GM12878 (cell line): ENCODE measurements around the gene YWHAQ. TPM values are rescaled to one million over a fixed set of nuclear protein-coding genes. Genes with fewer than 3 reads are reported as not detected.
"Not testable (repeated sequence)": the region's sequence is repeated elsewhere in the genome, so short reads cannot be mapped to it uniquely, and the experiment has no call there.

Experiments used
- ATAC-seq: fragments of 200-7000 bp; cut with Tn5 transposase; 3 replicates; pipeline ENCODE4 v1.9.1; 2020; ENCODE audit warnings: mild to moderate bottlenecking, moderate library complexity
- BruUV-seq: library from RNA; stranded (reverse); fragments of 400-500 nt; replicated peaks from 2 replicates; lab custom pipeline; 2021; lab: Mats Ljungman, UMichigan
- CTCF ChIA-PET: fragments of 300-600 bp; sonication (Branson Sonifier 250); formaldehyde crosslinking; extraction: SDS; loops from one replicate; lab custom pipeline; 2021; ENCODE audit warnings: inconsistent platforms; lab: Yijun Ruan, JAX
- POLR2A ChIA-PET: fragments of 350-600 bp; formaldehyde crosslinking; extraction: SDS; loops from one replicate; lab custom pipeline; 2021; ENCODE audit warnings: inconsistent platforms; lab: Charles Lee
- RAD21 ChIA-PET: fragments of 300-600 bp; sonication (Branson Sonifier 250); formaldehyde crosslinking; loops from one replicate; lab custom pipeline; 2023; ENCODE audit warnings: antibody characterized with exemption; ENCODE audit not compliant: unreplicated experiment; lab: Charles Lee
- SMC1A ChIA-PET: fragments of 300-600 bp; sonication (Branson Sonifier 250); formaldehyde crosslinking; loops from one replicate; lab custom pipeline; 2023; ENCODE audit not compliant: unreplicated experiment, uncharacterized antibody; lab: Charles Lee
- DNase-seq: peaks from one replicate; pipeline ENCODE4 v3.0.0-alpha.2; 2011; ENCODE audit warnings: low read depth, low spot score
- FAIRE-seq: peaks from 3 replicates; lab custom pipeline; 2011; peaks lifted over from hg19 to GRCh38; lab: Jason Lieb, UNC
- H2AFZ ChIP-seq: 2 replicates; pipeline ENCODE4 v1.6.0; 2011; ENCODE audit warnings: low read depth, low read length, control low read depth; ENCODE audit not compliant: control insufficient read depth
- H3K27ac ChIP-seq: 2 replicates; pipeline ENCODE4 v1.5.1; 2011; ENCODE audit warnings: control low read depth; ENCODE audit not compliant: control insufficient read depth, insufficient read depth
- H3K27me3 ChIP-seq, 2 experiments: replicated peaks in 1 of 2; 2 replicates each; pipeline versions ENCODE4 v1.6.0 to v1.6.1; 2011; ENCODE audit warnings: low read length in 1 of 2; ENCODE audit not compliant: control insufficient read depth in 2 of 2, insufficient read depth in 2 of 2
- H3K36me3 ChIP-seq, 2 experiments: 2 replicates each; pipeline ENCODE4 v1.5.1; 2011; ENCODE audit warnings: low read length in 1 of 2; ENCODE audit not compliant: control insufficient read depth in 2 of 2, insufficient read depth in 2 of 2
- H3K4me1 ChIP-seq: 2 replicates; pipeline ENCODE4 v1.6.1; 2011; ENCODE audit warnings: mild to moderate bottlenecking, low read length, moderate library complexity, mixed read lengths; ENCODE audit not compliant: control insufficient read depth, insufficient read depth
- H3K4me2 ChIP-seq: 2 replicates; pipeline ENCODE4 v1.6.0; 2011; ENCODE audit warnings: control low read depth; ENCODE audit not compliant: control insufficient read depth, insufficient read depth
- H3K4me3 ChIP-seq: fragments of 200-600 bp; sonication (generic); 2 replicates; pipeline ENCODE4 v1.5.1; 2016
- H3K79me2 ChIP-seq: 2 replicates; pipeline ENCODE4 v1.6.0; 2011; ENCODE audit warnings: low read length; ENCODE audit not compliant: control insufficient read depth, insufficient read depth
- H3K9ac ChIP-seq: 2 replicates; pipeline ENCODE4 v1.8.0; 2011; ENCODE audit warnings: low read length, control low read depth, mixed read lengths; ENCODE audit not compliant: control insufficient read depth, insufficient read depth
- H3K9me3 ChIP-seq: replicated peaks from 3 replicates; pipeline ENCODE4 v1.5.1; 2011; ENCODE audit warnings: mild to moderate bottlenecking, low read length; ENCODE audit not compliant: control insufficient read depth, insufficient read depth
- H4K20me1 ChIP-seq: 2 replicates; pipeline ENCODE4 v1.6.0; 2011; ENCODE audit not compliant: control insufficient read depth, insufficient read depth
- E4F1 ChIP-seq: fragments of 450-650 bp; IDR thresholded peaks from 2 replicates; pipeline ENCODE4 v1.6.1; 2018; ENCODE audit warnings: borderline replicate concordance, mild to moderate bottlenecking; ENCODE audit not compliant: partially characterized antibody
- WGBS: methylation state at CpG from one replicate; pipeline ENCODE4 v1.1.6; 2016; ENCODE audit warnings: low lambda C conversion rate; ENCODE audit not compliant: insufficient replicate concordance, insufficient coverage; ENCODE audit errors: missing lambda C conversion rate; 5-methylcytosine and 5-hydroxymethylcytosine counted together
- in situ Hi-C: fragments of 300-500 bp; cut with MboI; formaldehyde crosslinking; loops from 9 replicates; pipeline ENCODE4 v1.14.3; 2018; ENCODE audit warnings: mixed read lengths
- intact Hi-C: fragments of 100-400 bp; cut with micrococcal nuclease; formaldehyde crosslinking; loops from one replicate; pipeline ENCODE4 v1.14.2; 2022; ENCODE audit not compliant: unreplicated experiment
- polyA plus RNA-seq, 11 experiments: library from polyadenylated mRNA; depleted of rRNA in 4 of 11; unstranded in 6 of 11; stranded (reverse) in 5 of 11; fragments of >200 nt; fragmentation: Nextera tagmentation in 4 of 11; fragmentation: Illumina TruSeq in 1 of 11; extraction: Ambion mirVana in 4 of 11; extraction: Trizol in 1 of 11; gene quantifications; 1 replicate in 1 of 11; 2 replicates in 10 of 11; pipeline versions ENCODE4 v1.2.1 to v1.2.3, GENCODE V29; 2011 to 2016; ENCODE audit warnings: inconsistent platforms in 2 of 11, missing spikeins in 2 of 11, low read depth in 1 of 11
- total RNA-seq, 4 experiments: library from RNA; depleted of rRNA in 3 of 4; stranded (reverse); fragments of >200 nt in 3 of 4; fragmentation: Illumina TruSeq in 1 of 4; extraction: Trizol in 1 of 4; gene quantifications; 2 replicates each; pipeline versions ENCODE4 v1.2.1 to v1.2.3, GENCODE V29; 2013 to 2021

Gene YWHAQ
- total and polyA plus RNA-seq, 10 of the 15 experiments (the other 5 are each of a cell fraction or from before 2014, with no cell fraction given) = 63.0 to 515 (median 219) TPM

- H3K36me3 ChIP-seq, BruUV-seq, H4K20me1 ChIP-seq, DNase-seq, H3K4me1 ChIP-seq, in situ Hi-C loops, H3K9me3 ChIP-seq, intact Hi-C loops, H3K27me3 ChIP-seq, FAIRE-seq: not testable (repeated sequence)
- ChIA-PET SMC1A (interaction anchor here (0.9 to 3.5 kb wide), 17 partner anchors 9 to 161 kb away, joined by 3 to 29 read pairs (median 6); partner anchors contain the start of genes ADAM17 and YWHAQ), RAD21 (interaction anchor here (1.0 to 2.6 kb wide), 10 partner anchors 9 to 235 kb away, joined by 3 to 19 read pairs (median 8); partner anchors contain the start of genes ADAM17, TAF1B and YWHAQ), POLR2A (interaction anchor here (0.6 to 2.8 kb wide), 11 partner anchors 9 to 442 kb away, joined by 3 to 17 read pairs (median 5); partner anchors contain the start of genes ADAM17 and YWHAQ), CTCF (interaction anchor here (0.6 to 1.3 kb wide), 7 partner anchors 10 to 162 kb away, joined by 3 to 11 read pairs (median 4); partner anchors contain the start of gene ADAM17)
- peak overlapping the region; percentile 74 for H3K27ac ChIP-seq
- peak; percentile 43 for ATAC-seq
- peak overlapping the region; percentile 86 for H3K4me2 ChIP-seq
- peaks cover 85% of the 10 kb centered on the region for H3K79me2 ChIP-seq
- peak overlapping the region; percentile 49 for H3K9ac ChIP-seq
- 1% methylated on average over 10 of the region's 10 CpGs for WGBS
- peak overlapping the region; percentile 49 for H2AFZ ChIP-seq
- H3K4me3 ChIP-seq = peak overlapping the region; percentile 47; the same call in 1 of the 2 replicates
These were observed 22.3 kb downstream of the YWHAQ start for GRCh38 chr2:9608491-9608890.

GRCh38 chr2:9602412-9602811 is 28.4 kb downstream of the YWHAQ start:
- Histone ChIP-seq H3K4me1 (no peaks in the 10 kb centered on the region), H2AFZ (no peak overlapping the region), H3K36me3 (peaks cover 2 to 10% of the 10 kb centered on the region in 2 experiments), H3K4me3 (no peak overlapping the region), H4K20me1 (no peaks in the 10 kb centered on the region), H3K27me3 (no peaks in the 10 kb centered on the region), H3K4me2 (no peak overlapping the region), H3K9me3 (peaks cover 10% of the 10 kb centered on the region; the same call in 2 of the 3 replicates), H3K79me2 (peaks cover 65% of the 10 kb centered on the region), H3K27ac (no peak overlapping the region), H3K9ac (no peak overlapping the region)
- intact Hi-C loops (no loop called here), in situ Hi-C loops (no loop called here)
- DNase-seq (no peak), FAIRE-seq (no peak), ATAC-seq (no peak)
- ChIA-PET POLR2A (interaction anchor here (0.5 to 1.2 kb wide), 2 partner anchors 22 to 47 kb away, joined by 3 to 5 read pairs; partner anchors contain the start of gene ADAM17), CTCF (interaction anchor here (0.6 to 1.7 kb wide), 4 partner anchors 9 to 339 kb away, joined by 3 read pairs; no protein-coding TSS in a partner anchor), RAD21 (interaction anchor here (0.7 kb wide), 1 partner anchor 15 kb away, joined by 3 read pairs; no protein-coding TSS in a partner anchor), SMC1A (interaction anchor here (0.6 to 1.6 kb wide), 6 partner anchors 9 to 360 kb away, joined by 3 to 5 read pairs (median 3); no protein-coding TSS in a partner anchor)
- 94% methylated on average over 3 of the region's 3 CpGs for WGBS
- no peak for TF ChIP-seq E4F1
- no TSS peak for BruUV-seq
